BJ (cell line): ENCODE results near the gene PPP4R3B. TPM values are rescaled to one million over a fixed set of nuclear protein-coding genes. Genes with fewer than 3 reads are reported as not detected.
A peak's percentile ranks its signal among the peaks of the same experiment; 100 is the strongest.

Experiments
- CTCF ChIA-PET: fragments of 350-600 bp; formaldehyde crosslinking; extraction: SDS; loops from one replicate; lab custom pipeline; 2021; ENCODE audit warnings: antibody characterized with exemption, inconsistent platforms; lab: Yijun Ruan, JAX
- POLR2A ChIA-PET: fragments of 300-600 bp; sonication (Branson Sonifier 250); formaldehyde crosslinking; extraction: SDS; loops from one replicate; lab custom pipeline; 2021; ENCODE audit warnings: antibody characterized with exemption; lab: Charles Lee
- DNase-seq: peaks from one replicate; pipeline ENCODE4 v3.0.0-alpha.2; 2011; ENCODE audit warnings: low read depth
- H3K27me3 ChIP-seq: 2 replicates; pipeline ENCODE4 v1.6.0; 2011; ENCODE audit warnings: low read length; ENCODE audit not compliant: control insufficient read depth, insufficient read depth
- H3K36me3 ChIP-seq: 2 replicates; pipeline ENCODE4 v1.5.1; 2011; ENCODE audit warnings: low read length; ENCODE audit not compliant: control insufficient read depth, insufficient read depth
- H3K4me3 ChIP-seq: 2 replicates; pipeline ENCODE4 v1.5.1; 2011; ENCODE audit warnings: low read depth, mild to moderate bottlenecking, control low read depth, low read length
- polyA plus RNA-seq: library from polyadenylated mRNA; depleted of rRNA; stranded (reverse); fragments of >200 nt; gene quantifications from 2 replicates; pipeline ENCODE4 v1.2.3, GENCODE V29; 2011
- TF ChIP-seq, protein P1 (sequence below): IDR thresholded peaks from 2 replicates; pipeline ENCODE4 v1.5.1; 2011; ENCODE audit warnings: low read depth, mild to moderate bottlenecking, control low read depth, inconsistent platforms, low read length, moderate library complexity; ENCODE audit not compliant: insufficient read depth

Gene PPP4R3B
- polyA plus RNA-seq, 1 experiment, result 9.8 TPM

DNA sequence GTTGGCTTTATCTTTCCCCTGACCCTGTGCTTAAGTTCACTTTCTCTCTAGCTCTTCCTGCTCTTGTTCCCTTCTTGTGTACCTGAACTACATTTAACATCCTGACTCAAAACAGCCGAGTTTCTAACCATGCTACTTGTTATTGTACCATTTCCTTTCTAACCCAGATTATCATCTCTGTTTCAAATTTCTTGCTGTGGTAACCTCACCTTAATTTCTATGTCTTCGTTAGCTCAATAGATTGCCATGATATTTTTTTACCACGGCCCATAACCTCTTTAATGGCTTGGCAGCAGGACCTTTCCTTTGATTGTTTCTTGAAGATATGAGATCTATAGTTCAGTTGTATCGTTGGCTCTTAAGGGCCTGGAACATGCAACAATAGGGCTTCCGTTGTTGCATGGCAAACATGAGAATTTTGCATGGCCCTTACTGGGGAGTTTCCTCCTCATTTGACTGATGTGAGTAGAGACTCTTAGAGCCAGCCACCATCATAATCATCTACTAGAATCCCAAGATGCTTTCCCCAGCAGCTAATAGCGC lies 86.8 kb downstream of the PPP4R3B start:
- TF ChIP-seq, protein P1, sequence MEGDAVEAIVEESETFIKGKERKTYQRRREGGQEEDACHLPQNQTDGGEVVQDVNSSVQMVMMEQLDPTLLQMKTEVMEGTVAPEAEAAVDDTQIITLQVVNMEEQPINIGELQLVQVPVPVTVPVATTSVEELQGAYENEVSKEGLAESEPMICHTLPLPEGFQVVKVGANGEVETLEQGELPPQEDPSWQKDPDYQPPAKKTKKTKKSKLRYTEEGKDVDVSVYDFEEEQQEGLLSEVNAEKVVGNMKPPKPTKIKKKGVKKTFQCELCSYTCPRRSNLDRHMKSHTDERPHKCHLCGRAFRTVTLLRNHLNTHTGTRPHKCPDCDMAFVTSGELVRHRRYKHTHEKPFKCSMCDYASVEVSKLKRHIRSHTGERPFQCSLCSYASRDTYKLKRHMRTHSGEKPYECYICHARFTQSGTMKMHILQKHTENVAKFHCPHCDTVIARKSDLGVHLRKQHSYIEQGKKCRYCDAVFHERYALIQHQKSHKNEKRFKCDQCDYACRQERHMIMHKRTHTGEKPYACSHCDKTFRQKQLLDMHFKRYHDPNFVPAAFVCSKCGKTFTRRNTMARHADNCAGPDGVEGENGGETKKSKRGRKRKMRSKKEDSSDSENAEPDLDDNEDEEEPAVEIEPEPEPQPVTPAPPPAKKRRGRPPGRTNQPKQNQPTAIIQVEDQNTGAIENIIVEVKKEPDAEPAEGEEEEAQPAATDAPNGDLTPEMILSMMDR, result no peak
- CTCF ChIA-PET, result interaction anchor here (1.4 kb wide), 1 partner anchor 10 kb away, joined by 3 read pairs; no protein-coding TSS in a partner anchor
- Histone ChIP-seq H3K4me3 (no peak overlapping the region), H3K36me3 (peaks cover 9% of the 10 kb centered on the region), H3K27me3 (no peaks in the 10 kb centered on the region)
- DNase-seq, result no peak
- POLR2A ChIA-PET, result no interaction called here

DNA sequence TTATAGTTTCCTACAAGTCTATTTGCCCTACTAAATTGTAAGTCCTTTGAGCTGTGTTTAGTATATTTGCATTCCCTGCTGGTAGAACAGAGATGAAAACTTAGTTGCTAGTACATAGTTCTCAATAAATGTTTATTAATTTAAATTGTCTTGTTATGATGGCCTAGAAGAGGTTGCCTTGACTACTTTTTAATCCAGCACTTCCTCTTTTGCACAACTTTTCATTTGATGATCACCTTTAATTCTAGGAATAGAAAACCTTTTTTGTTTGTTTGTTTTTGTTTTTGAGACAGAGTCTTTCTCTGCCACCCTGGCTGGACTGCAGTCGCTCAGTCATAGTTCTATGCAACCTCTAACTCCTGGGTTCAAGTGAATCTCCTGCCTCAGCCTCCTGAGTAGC lies 91.2 kb downstream of the PPP4R3B start:
- H3K4me3 ChIP-seq, result no peak overlapping the region
- ChIA-PET POLR2A (no interaction called here), CTCF (no interaction called here)
- TF ChIP-seq, protein P1, result no peak
- H3K36me3 ChIP-seq, result peaks cover 3% of the 10 kb centered on the region
- H3K27me3 ChIP-seq, result no peaks in the 10 kb centered on the region
- no peak for DNase-seq

DNA sequence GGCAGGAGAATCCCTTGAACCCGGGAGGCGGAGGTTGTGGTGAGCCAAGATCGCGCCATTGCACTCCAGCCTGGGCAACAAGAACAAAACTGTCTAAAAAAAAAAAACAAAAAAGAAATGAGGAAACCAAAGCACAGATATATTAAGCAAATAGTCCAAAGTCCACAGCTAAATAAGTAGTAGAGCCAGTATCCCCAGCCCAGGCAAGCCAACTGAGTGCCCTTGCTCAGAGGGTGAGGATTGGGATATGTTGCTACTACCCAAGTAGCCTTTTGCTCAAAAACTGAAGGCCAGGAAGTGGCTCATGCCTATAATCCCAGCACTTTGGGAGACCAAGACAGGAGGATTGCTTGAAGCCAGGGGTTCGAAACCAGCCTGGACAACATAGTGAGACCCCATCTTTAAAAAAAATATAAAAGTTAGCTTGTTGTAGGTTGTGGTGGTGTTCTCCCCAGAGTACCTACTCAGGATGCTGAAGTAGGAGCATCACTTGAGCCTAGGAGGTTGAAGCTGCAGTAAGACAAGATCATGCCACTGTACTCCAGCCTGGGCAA lies 92.5 kb downstream of the PPP4R3B start:
- TF ChIP-seq, protein P1, result no peak
- CTCF ChIA-PET, result interaction anchor here (0.8 kb wide), 1 partner anchor 26 kb away, joined by 3 read pairs; no protein-coding TSS in a partner anchor
- POLR2A ChIA-PET, result no interaction called here
- Histone ChIP-seq H3K4me3 (no peak overlapping the region), H3K36me3 (no peaks in the 10 kb centered on the region), H3K27me3 (no peaks in the 10 kb centered on the region)
- no peak for DNase-seq

DNA sequence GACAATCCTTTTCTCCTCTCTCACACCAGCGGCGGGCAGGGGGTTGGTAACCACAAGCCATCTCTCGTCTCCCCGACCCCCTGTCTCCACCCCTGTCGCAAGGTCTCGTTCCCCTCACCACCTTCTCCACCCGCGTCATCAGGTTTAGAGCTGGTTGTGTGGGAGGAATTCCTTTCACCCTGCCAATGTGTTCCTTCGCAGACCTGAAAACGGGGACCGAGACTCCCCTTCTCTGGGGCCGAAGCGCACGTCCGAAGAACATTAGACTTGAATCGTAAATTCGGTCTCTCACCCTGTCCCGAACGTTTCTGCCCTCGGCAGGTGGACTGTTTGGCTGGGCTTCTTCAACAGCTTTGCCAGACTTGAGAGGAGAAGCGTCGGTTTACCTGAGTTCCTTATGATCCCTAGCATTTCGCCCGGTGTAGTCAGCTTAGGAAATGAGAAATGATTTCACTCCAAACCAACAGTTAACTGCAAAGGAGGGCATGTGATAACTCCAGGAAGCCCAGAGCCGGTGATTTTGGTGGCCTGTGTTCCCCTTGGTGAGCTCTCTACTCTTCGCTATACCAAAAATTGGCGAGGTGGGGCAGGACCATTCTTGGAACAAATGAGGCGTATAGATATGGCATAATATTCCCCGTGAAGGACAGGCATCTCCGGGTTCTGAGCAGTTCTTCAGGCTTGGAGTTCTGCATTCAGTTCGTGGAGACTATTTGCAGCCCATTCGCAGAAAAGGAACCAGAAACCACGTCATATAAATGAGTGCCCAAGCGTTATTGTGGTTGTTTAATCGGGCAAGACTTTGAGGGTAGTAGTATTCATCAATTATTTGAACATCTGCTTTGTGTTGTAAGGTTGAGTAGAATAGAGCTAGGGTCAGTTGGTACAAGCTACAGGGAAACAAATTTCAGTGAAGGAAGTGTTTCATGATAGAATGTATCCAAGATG lies 97.2 kb downstream of the PPP4R3B start:
- POLR2A ChIA-PET, result interaction anchor here (0.7 kb wide), 1 partner anchor 80 kb away, joined by 3 read pairs; no protein-coding TSS in a partner anchor
- peak overlapping the region; percentile 73 for H3K4me3 ChIP-seq

More for the DNA sequence above, 97.2 kb downstream of the PPP4R3B start:
- Histone ChIP-seq H3K27me3 (no peaks in the 10 kb centered on the region), H3K36me3 (no peaks in the 10 kb centered on the region)
- no peak for DNase-seq
- CTCF ChIA-PET, result interaction anchor here (1.1 to 1.9 kb wide), 3 partner anchors 10 to 21 kb away, joined by 3 to 5 read pairs (median 3); no protein-coding TSS in a partner anchor
- TF ChIP-seq, protein P1, result no peak
